ENCODE measurements around the gene SLIT3. TPM values are rescaled to one million over a fixed set of nuclear protein-coding genes. Genes with fewer than 3 reads are reported as not detected.

SLIT3 gene
- total and polyA plus RNA-seq, 9 of the 15 experiments (the other 6 are each of a cell fraction or from before 2014, with no cell fraction given) = 0.01 to 0.04 TPM; not detected in 7

DNA sequence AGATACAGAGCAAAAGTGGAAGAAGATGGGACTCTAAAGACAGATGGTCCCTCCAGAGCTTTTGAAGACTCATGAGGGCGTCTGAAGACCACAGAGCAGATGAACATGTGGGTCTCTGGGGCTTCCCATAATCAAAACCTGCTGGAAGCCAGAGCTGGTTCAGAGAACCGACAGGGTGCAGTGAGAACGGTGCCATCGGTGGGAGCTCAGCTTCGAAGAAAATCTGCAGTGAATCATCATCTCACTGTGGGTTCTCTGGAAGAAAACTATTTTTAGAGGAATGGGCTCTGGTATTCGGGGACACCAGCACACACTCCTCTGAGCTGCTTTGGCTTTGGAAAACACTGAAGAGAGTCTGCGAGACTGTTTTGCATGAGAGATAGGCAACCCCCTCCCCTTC lies 499.4 kb downstream of the SLIT3 start:
- ChIA-PET CTCF (ENCODE audit: low intra/inter-chr PET ratio) (no interaction called here), POLR2A (no interaction called here)
- FAIRE-seq (no peak), ATAC-seq (no peak), DNase-seq (ENCODE audit: extremely low read depth in 1 of 4, low spot score in 3 of 4) (no peak)
- Histone ChIP-seq H2AFZ (ENCODE audit: low read depth, low read length) (no peak overlapping the region), H3K9me3 (replicated peaks; ENCODE audit: control insufficient read depth, insufficient read depth, low read depth, low read length) (no peaks in the 10 kb centered on the region), H3K4me1 (replicated peaks in 1 of 2; ENCODE audit: control insufficient read depth in 2 of 2, insufficient read depth in 2 of 2, low read length in 2 of 2) (no peaks in the 10 kb centered on the region), H3K9me1 (ENCODE audit: control insufficient read depth, insufficient read depth, low read length) (no peaks in the 10 kb centered on the region), H3K4me3 (no peak overlapping the region), H3K4me2 (ENCODE audit: insufficient read depth, low read length) (no peak overlapping the region), H3K79me2 (ENCODE audit: control insufficient read depth, insufficient read depth, low read length) (no peaks in the 10 kb centered on the region), H3K27me3 (ENCODE audit: control insufficient read depth in 2 of 2, insufficient read depth in 2 of 2, low read length in 2 of 2) (peaks cover 9 to 20% of the 10 kb centered on the region in 2 experiments; a peak in 4 of 5 replicates), H4K20me1 (replicated peaks; ENCODE audit: control insufficient read depth, insufficient read depth, low read length) (no peaks in the 10 kb centered on the region), H3K36me3 (ENCODE audit: control insufficient read depth, insufficient read depth, low read length) (no peaks in the 10 kb centered on the region), H3K9ac (ENCODE audit: insufficient read depth in 1 of 2, low read depth in 2 of 2, low read length in 2 of 2) (no peak overlapping the region), H3K27ac (ENCODE audit: extremely low read depth, low read depth, low read length) (no peak overlapping the region)
- BruUV-seq (replicated peaks) = no TSS peak
- TF ChIP-seq SMC3 (conservative IDR thresholded peaks at IDR 0.05; ENCODE audit: insufficient read depth, low read depth, low read length) = no peak
- TF ChIP-seq ETV5 (CRISPR knock-in tag; IDR thresholded peaks at IDR 0.05; ENCODE audit: low read depth) = no peak
- no peak for TF ChIP-seq SLC30A9 (CRISPR knock-in tag; IDR thresholded peaks at IDR 0.05)
- no peak for TF ChIP-seq ZNF75A (CRISPR knock-in tag; IDR thresholded peaks at IDR 0.05)
- no peak for TF ChIP-seq MTA1 (IDR thresholded peaks at IDR 0.05; ENCODE audit: borderline replicate concordance)
- TF ChIP-seq CREB1 (IDR thresholded peaks at IDR 0.05) = no peak
- TF ChIP-seq CREB1 (CRISPR knock-in tag; IDR thresholded peaks at IDR 0.05) = no peak
- no peak for TF ChIP-seq PHF8 (IDR thresholded peaks at IDR 0.05; ENCODE audit: borderline replicate concordance, low read length)
- TF ChIP-seq, protein P1, sequence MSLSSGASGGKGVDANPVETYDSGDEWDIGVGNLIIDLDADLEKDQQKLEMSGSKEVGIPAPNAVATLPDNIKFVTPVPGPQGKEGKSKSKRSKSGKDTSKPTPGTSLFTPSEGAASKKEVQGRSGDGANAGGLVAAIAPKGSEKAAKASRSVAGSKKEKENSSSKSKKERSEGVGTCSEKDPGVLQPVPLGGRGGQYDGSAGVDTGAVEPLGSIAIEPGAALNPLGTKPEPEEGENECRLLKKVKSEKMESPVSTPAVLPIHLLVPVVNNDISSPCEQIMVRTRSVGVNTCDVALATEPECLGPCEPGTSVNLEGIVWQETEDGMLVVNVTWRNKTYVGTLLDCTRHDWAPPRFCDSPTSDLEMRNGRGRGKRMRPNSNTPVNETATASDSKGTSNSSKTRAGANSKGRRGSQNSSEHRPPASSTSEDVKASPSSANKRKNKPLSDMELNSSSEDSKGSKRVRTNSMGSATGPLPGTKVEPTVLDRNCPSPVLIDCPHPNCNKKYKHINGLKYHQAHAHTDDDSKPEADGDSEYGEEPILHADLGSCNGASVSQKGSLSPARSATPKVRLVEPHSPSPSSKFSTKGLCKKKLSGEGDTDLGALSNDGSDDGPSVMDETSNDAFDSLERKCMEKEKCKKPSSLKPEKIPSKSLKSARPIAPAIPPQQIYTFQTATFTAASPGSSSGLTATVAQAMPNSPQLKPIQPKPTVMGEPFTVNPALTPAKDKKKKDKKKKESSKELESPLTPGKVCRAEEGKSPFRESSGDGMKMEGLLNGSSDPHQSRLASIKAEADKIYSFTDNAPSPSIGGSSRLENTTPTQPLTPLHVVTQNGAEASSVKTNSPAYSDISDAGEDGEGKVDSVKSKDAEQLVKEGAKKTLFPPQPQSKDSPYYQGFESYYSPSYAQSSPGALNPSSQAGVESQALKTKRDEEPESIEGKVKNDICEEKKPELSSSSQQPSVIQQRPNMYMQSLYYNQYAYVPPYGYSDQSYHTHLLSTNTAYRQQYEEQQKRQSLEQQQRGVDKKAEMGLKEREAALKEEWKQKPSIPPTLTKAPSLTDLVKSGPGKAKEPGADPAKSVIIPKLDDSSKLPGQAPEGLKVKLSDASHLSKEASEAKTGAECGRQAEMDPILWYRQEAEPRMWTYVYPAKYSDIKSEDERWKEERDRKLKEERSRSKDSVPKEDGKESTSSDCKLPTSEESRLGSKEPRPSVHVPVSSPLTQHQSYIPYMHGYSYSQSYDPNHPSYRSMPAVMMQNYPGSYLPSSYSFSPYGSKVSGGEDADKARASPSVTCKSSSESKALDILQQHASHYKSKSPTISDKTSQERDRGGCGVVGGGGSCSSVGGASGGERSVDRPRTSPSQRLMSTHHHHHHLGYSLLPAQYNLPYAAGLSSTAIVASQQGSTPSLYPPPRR (CRISPR knock-in tag; IDR thresholded peaks at IDR 0.05; ENCODE audit: borderline replicate concordance) = no peak
- TF ChIP-seq HCFC1 (IDR thresholded peaks at IDR 0.05; ENCODE audit: low read depth, low read length) = no peak
- intact Hi-C loops (cut with micrococcal nuclease) (no loop called here), in situ Hi-C loops (cut with MboI) (no loop called here)
- 2% methylated on average over 7 of the region's 7 CpGs for WGBS (ENCODE audit: insufficient coverage, low coverage, missing lambda C conversion rate)
